HG02938 (cell line): ENCODE results near the gene AP3D1.
"Not testable (repeated sequence)": the region's sequence is repeated elsewhere in the genome, so short reads cannot be mapped to it uniquely, and the experiment has no call there.

ENCODE experiments used
- ATAC-seq: cut with Tn5 transposase; IDR thresholded peaks from one replicate; pipeline ENCODE4 v1.9.1; 2021; ENCODE audit warnings: mild to moderate bottlenecking, moderate library complexity; ENCODE audit not compliant: unreplicated experiment

The AP3D1 gene

DNA sequence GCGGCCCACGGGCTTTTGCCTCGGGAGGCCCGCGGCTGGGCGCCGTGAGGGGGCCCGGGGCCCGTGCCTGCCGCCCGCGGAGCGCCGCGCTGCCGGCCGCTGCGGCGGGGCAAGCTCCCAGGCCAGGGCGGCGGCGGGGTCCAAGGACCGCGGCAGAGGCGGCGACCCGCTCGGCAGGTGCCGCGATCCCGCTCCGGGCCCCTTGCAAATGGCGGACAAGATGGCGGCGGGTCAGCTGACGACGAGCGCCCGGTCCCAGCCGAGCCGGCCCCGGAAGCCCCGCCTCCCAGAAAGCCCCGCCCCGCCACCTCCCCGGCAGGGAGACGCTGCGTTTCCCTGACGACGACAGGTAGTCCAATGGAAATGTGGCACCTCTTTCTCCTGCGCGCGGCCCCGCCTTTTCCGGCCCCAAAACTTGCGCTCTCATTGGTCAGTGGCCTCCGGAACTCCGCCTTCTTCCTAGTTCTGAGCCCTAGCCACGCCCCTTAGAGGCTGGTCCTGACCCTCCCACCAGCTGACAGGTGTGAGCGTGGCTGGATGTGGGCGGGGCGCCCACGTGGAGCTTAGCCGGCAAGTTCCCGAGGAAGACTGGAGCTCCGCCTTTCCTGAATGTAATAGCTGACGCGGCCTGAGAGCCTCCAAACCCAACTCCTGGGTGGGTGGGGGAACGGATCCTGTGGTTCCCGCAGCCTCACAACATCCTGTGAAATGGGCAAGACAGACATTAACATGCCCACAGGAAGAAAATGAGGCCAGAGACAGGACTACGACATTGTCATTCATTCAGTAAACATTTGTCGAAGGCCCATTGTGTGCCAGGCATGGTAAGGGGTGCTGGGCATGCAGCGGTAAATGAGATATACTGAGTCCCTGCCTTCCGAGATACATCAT is at the start of gene AP3D1:
TSS of gene AP3D1 (minus strand) at position 228 of the 891 bp plus-strand sequence. CDS start 232 bp downstream, outside the sequence.
- ATAC-seq, result peak; percentile 87

DNA sequence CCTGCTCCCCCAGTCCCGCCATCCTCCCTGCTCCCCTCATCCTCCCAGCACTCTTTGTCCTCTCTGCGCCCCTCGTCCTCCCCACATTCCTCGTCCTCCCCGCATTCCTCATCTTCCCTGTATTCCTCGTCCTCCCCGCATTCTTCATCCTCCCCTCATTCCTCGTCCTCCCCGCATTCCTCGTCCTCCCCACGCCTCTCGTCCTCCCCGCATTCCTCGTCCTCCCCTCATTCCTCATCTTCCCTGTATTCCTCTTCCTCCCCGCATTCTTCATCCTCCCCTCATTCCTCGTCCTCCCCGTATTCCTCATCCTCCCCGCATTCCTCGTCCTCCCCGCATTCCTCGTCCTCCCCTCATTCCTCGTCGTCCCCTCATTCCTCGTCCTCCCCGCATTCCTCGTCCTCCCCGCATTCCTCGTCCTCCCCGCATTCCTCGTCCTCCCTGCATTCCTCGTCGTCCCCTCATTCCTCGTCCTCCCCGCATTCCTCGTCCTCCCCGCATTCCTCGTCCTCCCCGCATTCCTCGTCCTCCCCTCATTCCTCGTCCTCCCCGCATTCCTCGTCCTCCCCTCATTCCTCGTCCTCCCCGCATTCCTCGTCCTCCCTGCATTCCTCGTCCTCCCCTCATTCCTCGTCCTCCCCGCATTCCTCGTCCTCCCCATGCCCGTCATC is 49.4 kb upstream of the AP3D1 start:
- ATAC-seq, result not testable (repeated sequence)

DNA sequence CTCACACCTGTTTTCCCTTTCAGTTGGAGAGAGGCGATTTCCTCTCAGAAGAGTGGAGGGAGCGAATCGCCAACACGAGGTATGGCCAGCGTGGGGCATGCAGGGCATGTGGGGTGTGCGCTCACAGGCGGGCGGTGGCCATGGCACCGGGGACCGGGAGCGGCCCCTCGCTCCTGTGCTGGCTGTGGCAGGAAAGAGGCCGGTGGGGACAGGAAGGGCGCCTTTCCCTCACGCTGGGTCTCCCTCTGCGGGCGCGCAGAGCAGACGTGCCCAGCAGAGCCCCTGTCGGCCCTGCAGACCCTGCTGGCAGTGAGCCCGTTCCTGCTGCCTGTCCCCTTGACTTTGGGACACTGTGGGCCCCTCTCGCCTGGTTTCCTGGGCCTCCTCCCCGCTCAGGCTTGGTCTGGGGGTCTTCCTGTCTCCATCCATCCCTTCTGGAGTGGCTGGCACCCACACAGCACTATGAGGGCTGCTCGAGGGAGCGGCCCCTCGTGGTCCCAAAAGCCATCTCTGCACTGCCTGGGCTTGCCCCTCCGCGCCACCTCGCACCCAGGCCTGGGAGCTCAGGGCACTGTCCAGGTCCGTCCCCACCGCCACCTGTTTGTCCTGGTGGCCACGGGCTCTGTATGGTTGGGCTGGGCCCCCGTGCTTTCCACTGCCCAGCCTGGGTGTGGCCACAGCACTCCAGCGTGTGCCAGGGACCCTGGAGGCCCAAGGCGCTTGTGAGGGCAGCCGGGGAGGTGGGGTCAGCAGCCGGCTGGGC is 48.7 kb upstream of the AP3D1 start:
- ATAC-seq, result no peak

GRCh38 chr19:2199215-2199614 is 47.8 kb upstream of the AP3D1 start:
- ATAC-seq, result no peak

GRCh38 chr19:2198317-2198716 is 47.0 kb upstream of the AP3D1 start:
- ATAC-seq, result no peak

- no peak for ATAC-seq
These were observed 45.9 kb upstream of the AP3D1 start for GRCh38 chr19:2197270-2197669.

DNA sequence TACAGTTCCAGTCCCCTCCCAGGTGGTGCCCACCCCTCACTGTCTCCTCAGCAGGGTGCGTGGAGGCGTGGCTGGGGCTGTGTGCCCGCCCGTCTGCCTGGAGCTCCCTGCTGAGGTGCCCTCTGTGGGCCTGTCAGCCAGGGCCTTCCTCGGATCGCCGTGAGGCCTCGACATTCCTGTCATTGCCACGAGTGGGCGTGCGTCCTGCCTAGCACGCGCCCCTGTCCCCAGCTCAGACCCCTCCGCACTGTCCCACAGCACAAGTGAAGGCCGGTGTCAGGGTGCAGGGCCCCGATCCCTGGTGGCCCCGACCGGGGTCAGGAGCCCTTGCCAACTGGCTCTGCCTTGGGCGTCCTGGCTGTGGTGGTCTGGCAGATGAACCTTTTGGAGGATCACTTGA is 44.5 kb upstream of the AP3D1 start:
- ATAC-seq, result no peak

DNA sequence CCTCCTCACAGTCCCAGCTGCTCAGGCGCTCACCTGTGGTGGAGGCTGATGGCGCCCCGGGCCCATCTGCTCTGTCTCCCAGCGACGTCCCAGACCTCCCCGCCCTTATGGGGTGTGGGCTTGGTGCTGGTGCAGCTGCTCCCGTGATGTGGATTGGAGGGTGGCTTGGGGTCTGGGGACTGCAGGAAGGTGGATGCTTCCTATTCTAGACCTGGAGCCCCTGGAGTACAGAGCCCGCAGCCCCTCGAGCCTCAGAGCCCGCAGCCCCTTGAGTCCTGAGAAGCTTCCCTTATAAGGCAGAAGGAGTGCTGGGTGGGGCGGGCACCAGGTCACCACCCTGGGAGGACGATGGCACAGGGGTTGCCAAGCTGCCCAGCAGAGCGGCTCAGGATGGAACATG is 44.0 kb upstream of the AP3D1 start:
- ATAC-seq, result no peak

DNA sequence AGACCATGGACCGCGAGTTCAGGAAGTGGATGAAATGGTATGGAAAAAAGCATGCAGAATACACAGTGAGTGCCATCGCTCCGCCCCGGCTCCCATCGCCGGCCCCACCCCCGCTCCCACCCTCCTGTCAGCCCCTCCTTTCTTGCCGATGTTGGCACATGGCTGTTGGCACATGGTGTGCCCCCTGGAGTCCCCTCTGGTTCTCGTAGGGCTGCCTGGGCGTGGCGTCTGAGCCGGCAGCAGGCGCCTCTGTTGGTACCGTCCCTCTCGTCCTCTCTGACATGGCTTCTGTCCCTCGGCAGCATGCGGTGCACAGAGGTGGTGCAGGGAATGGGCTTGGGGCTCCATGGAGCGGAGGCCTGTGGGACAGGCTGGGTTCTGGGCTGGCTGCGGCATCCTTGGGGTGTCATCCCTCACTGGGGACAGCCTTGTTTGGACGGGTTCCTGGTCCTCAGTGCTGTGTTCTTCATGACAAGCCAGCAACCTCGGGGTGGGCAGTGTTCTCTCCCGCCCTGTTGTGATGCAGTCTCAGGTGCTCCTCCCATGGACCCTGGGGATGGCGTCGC is 43.2 kb upstream of the AP3D1 start:
- ATAC-seq, result no peak

- no peak for ATAC-seq
These were observed 42.4 kb upstream of the AP3D1 start for GRCh38 chr19:2193807-2194206.

GRCh38 chr19:2192862-2193261 is 41.5 kb upstream of the AP3D1 start:
- ATAC-seq, result no peak

DNA sequence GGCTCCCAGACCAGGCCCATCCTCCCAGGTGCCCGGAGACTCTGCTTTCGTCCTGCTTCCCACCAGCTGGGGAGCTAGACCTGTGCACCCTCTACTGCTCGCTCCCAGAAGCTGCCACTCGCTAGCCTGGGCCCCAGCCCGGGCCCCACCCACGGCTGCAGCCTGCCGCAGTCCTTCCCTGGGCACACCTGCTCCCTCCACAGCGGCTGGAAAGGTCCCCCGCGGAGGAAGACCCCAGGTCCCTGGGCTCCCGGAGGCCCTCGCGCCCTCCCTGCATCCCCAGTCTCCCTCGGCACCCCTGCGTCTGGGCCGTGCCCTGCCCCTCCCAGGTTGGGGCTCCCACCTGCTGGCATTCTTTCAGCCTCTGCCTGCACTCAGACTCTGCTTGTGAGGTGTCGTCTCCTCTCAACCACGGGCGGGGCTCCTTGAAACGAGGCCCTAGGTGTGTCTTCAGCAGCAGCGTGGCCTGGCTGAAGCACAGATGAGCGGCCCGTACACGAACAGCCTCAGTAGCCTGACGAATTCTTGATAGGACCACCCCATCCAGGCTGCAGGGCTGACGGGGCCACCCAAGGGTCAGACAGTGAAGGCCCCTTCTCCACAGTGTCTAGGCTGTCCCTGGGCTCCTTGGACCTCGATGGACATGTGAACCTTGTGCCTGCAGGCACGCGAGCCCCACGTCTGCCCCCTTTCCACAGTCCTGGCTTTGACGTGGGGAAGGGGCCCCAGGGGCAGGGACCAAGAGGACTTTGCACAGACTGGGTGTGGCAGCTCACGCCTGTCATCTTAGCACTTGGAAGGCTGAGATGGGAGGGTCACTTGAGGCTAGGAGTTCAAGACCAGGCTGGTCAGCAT is 40.3 kb upstream of the AP3D1 start:
- no peak for ATAC-seq

DNA sequence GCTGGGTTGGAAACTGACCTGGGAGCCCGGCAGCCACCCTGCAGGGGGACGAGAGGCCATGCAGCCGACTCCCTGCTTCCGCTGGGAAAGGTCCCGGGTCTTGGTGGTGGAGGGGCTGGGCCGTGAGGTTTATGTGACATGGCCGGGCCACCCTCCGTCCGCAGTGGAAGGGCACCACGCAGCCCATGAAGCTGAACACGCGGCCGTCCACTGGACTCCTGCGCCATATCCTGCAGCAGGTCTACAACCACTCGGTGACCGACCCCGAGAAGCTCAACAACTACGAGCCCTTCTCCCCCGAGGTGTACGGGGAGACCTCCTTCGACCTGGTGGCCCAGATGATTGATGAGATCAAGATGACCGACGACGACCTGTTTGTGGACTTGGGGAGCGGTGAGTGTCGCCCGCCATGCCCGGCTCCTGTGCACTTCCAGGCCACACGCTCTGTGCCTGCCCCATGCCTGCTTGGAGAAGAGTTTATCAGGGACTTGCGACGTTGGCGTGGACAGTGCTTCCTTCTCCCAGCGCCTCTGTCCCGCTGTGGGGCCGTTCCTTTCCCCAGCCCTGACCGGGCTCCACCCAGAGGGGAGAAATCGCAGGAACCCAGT is 39.6 kb upstream of the AP3D1 start:
- ATAC-seq, result no peak

- no peak for ATAC-seq
These were observed 38.5 kb upstream of the AP3D1 start for GRCh38 chr19:2189880-2190279.

DNA sequence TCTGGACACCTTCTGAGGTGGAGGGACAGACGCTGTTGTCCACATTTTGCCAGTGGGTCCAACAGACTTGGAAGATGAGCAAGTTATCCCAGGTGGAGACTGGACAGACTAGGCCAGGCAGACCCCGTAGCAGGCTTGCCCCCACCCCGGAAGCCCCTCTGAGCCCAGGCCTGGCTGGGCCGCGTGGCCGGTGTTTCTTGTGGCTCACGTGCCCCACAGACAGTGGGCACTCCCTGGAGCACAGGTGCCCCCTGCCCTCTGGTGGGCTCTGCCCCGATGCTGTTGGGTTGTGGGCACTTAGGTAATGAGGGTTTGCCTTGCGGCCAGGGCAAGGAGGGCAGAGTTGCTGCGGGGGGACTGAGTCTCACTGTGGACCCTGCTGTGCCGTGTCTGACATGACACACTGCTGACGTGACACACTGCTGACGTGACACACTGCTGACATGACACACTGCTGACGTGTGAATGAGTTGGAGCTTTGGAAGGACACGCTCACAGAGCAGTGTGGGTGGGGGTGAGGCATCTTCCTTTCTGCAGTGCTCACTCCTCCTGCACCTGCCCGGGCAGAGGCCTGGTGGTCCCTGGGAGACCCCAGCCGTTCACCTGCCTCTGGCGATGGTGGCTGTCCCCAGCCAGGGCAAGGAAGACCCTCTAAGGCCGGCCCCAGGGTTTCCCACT is 37.5 kb upstream of the AP3D1 start:
- ATAC-seq, result no peak

DNA sequence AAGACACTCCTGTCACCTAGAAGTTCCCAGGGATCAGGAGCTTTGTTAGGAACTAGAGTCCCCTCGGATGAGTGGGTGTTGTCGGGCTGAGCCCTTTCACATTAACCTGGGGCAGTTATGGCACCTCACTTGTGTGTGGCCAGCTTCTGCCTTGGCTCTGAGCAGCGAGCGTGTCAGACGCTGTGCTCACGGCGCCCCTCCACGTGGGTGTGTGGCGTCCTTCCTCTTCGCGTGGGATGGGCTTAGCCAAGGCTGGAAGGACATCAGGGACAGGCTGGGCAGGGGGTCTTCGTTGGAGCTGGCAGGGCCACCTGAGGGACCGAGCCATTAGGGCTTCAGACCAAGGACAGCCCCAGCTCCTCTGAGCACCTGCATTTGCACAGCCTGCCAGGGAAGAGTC is 35.8 kb upstream of the AP3D1 start:
- ATAC-seq, result no peak

DNA sequence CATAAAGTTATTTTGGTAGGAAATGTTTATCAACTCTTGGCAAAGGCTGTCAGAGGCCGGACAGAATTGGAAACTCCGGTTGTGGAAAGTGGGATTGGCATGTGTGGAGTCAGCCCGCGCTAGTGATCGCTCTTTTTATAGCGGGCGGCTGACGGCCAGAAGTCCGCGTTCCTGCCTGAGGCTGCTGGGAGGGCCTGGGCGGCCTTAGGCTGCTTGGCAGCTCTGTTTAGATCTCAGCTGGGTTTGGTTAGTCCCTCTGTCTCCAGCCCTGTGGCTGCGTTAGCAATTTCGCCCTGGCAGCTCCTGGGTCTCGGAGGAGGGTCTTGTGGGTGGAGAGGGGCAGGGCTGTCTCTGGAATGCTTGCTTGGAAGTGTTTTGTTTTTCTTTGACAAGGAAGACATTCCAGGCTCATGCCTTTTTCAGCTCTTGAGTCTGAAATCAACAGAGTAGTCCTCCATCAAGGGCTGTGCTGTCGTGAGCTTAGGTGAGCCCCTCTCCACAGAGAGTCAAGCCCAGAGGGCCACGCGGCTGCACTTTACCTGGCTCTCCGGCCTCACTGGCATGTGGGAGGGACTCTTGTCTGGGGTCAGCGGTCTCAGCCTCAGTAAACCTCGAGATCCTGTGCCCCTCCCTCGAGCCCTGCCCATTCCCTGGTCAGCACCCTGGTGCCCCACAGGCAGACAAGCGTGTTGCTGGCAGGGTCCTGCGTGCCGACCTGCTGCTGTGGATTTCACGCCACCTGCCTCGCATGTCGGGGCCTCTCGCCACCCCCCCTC is 34.9 kb upstream of the AP3D1 start:
- ATAC-seq, result no peak

DNA sequence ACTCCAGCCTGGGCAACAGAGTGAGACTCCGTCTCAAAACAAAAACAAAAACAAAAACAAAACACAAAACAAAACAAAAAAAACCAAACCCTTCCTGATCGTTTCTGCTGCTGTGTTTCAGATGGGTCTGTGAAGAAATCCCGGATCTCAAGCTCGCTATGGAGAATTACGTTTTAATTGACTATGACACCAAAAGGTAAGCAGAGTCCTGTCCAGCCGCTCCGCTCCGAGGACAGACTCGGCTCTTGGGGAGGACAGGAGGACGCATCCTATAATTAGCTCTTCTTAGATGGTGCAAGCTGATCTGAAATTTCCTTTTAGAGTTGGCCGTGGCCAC is 34.3 kb upstream of the AP3D1 start:
- ATAC-seq, result no peak
